ENCODE measurements around the gene TOPBP1. TPM values are rescaled to one million over a fixed set of nuclear protein-coding genes. Genes with fewer than 3 reads are reported as not detected.

The TOPBP1 gene
- total RNA-seq, 6 experiments from 2014 or later = 5.3 to 20.6 (median 8.1) TPM

DNA sequence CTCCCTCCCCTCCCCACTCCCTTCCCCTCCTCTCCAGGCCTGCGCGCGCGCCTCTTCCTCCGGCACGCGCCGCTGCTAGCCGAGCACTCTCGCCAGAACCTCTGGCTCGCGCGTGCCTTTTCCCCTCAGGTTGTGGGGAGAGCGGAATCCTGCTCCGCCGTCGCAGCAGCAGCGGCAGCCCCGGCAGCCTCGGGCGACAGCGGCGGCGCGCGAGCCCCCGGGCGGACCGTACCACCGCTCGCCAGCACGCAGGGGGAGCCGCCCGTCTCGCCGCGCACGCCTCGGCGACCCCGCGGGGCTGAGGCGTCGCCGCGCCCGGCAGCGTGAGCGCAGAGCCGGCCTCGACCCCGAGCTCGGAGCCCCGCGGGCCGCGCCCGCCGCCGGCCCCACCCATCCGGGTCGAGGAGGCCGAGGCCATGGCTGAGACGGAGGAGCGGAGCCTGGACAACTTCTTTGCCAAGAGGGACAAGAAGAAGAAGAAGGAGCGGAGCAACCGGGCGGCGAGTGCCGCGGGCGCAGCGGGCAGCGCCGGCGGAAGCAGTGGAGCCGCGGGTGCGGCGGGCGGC, 88.0 kb downstream of the TOPBP1 start, which contains the start of gene CDV3:
Gene CDV3, plus strand, starts transcription at position 58 of the 566 bp plus-strand sequence. Its CDS starts 359 bp downstream, at position 417.
- H3K27ac ChIP-seq = peak within 1 kb of the TSS; percentile 86 to 95 (median 91)
- no peaks in the 10 kb centered on the region for H3K27me3 ChIP-seq
- ATAC-seq = no peak
- DNase-seq = peak in 2 of 3 donors; percentile 64 to 72
- H3K4me1 ChIP-seq = peaks cover 0 to 35% (median 8%) of the 10 kb centered on the region in 4 donors
- intact Hi-C loops (cut with DNase I) = loop anchor here in 1 of 2 donors (10.0 kb wide), 1 partner anchor 89 kb away; no protein-coding TSS in a partner anchor
- peak; percentile 90 for TF ChIP-seq POLR2A (IDR thresholded peaks at IDR 0.05)
- TF ChIP-seq, protein P1, sequence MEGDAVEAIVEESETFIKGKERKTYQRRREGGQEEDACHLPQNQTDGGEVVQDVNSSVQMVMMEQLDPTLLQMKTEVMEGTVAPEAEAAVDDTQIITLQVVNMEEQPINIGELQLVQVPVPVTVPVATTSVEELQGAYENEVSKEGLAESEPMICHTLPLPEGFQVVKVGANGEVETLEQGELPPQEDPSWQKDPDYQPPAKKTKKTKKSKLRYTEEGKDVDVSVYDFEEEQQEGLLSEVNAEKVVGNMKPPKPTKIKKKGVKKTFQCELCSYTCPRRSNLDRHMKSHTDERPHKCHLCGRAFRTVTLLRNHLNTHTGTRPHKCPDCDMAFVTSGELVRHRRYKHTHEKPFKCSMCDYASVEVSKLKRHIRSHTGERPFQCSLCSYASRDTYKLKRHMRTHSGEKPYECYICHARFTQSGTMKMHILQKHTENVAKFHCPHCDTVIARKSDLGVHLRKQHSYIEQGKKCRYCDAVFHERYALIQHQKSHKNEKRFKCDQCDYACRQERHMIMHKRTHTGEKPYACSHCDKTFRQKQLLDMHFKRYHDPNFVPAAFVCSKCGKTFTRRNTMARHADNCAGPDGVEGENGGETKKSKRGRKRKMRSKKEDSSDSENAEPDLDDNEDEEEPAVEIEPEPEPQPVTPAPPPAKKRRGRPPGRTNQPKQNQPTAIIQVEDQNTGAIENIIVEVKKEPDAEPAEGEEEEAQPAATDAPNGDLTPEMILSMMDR (IDR thresholded peaks at IDR 0.05) = no peak
- H3K4me3 ChIP-seq = peak within 1 kb of the TSS; percentile 67 to 84 (median 72)
- no peaks in the 10 kb centered on the region for H3K9me3 ChIP-seq
- H3K36me3 ChIP-seq = peaks cover 0 to 30% (median 9%) of the 10 kb centered on the region in 4 donors
- 0% methylated on average over 13 of the region's 81 CpGs for WGBS (ENCODE audit: insufficient coverage, low coverage, low lambda C conversion rate, missing lambda C conversion rate)

DNA sequence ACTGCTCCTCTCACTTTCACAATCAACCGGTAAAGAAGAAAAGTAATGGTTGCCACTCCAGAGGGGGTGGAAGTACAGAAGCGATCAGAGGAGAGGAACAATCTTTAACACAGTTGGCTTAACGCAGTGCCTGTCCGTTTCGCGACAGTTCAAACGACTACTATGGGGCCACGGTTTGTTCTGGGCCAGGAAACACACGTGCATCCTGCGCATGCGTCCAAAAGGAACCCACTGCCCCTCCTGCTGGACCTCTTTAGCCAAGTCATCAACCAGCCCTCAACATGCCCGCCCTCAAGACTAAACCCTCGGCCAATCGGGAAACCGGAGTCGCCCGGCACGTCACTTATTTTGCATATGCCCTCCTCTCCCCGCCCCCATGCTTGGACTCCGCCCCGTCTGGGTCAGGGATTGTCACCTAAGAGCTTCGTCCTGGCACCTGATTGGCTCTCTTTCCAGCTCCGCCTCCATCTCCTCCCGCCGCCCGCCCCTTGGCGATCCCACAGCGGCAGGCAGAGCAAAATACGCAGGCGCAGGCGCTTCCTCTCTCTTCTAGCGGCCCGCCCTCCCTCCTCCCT, 88.6 kb downstream of the TOPBP1 start:
- Histone ChIP-seq H3K4me3 (peak overlapping the region; percentile 46 to 84 (median 72)), H3K4me1 (peaks cover 0 to 31% (median 8%) of the 10 kb centered on the region in 4 donors), H3K27ac (peak overlapping the region; percentile 77 to 95 (median 79)), H3K9me3 (no peaks in the 10 kb centered on the region), H3K36me3 (peaks cover 0 to 26% (median 5%) of the 10 kb centered on the region in 4 donors), H3K27me3 (no peaks in the 10 kb centered on the region)
- intact Hi-C loops (cut with DNase I) = loop anchor here in 1 of 2 donors (10.0 kb wide), 1 partner anchor 88 kb away; no protein-coding TSS in a partner anchor
- peak; percentile 62 for TF ChIP-seq POLR2A (IDR thresholded peaks at IDR 0.05)
- TF ChIP-seq, protein P1 (IDR thresholded peaks at IDR 0.05) = peak; percentile 14 to 27 (median 19)
- DNase-seq (peak; percentile 100), ATAC-seq (peak; percentile 88 to 95 (median 91))
- 0% methylated on average over 23 of the region's 33 CpGs for WGBS (ENCODE audit: insufficient coverage, low coverage, low lambda C conversion rate, missing lambda C conversion rate)

DNA sequence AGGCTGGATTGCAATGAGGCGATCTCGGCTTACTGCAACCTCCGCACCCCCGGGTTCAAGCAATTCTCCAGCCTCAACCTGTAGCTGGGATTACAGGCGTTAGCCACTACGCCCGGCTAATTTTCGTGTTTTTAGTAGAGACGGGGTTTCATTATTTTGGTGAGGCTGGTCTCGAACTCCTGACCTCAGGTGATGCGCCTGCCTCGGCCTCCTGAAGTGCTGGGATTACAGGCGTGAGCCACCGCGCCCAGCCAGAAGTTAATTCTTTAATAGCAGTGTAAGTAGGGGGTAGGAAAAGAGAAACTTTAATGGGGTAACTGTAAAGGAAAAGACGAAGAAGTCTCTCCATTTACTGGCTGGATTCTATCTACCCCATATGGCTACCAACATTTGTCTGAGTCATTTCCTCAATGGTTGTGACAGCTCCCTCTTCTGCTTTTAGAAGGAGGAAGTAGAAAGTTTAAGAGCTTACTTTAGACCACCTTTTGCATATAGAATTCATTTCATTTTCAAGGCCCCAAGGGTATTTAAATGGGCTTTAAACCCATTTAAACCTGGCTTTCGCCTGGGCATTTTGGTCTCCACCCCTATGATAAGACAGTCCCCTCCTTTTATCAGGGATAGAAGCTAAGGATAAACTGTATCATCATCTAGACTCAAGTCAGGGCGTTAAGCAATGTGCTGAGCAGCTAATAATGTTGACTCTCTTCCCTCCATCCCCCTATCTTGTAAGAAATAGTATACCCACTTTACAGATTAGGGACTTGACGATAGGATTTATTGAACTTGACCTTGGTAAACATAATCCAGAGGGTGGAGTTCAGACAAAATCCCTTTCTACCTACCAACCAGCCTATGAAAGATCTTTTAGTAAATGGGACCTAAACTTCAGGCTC, 89.3 kb downstream of the TOPBP1 start:
- Histone ChIP-seq H3K36me3 (peaks cover 0 to 19% (median 0%) of the 10 kb centered on the region in 4 donors), H3K9me3 (no peaks in the 10 kb centered on the region), H3K27me3 (no peaks in the 10 kb centered on the region), H3K4me3 (peak overlapping the region in 2 of 3 donors; percentile 14 to 31), H3K27ac (peak overlapping the region; percentile 77 to 84 (median 79)), H3K4me1 (peaks cover 0 to 23% (median 6%) of the 10 kb centered on the region in 4 donors)
- ATAC-seq = no peak
- TF ChIP-seq POLR2A (IDR thresholded peaks at IDR 0.05) = no peak
- TF ChIP-seq, protein P1 (IDR thresholded peaks at IDR 0.05) = no peak
- intact Hi-C loops (cut with DNase I) = loop anchor here in 1 of 2 donors (10.0 kb wide), 1 partner anchor 88 kb away; no protein-coding TSS in a partner anchor
- 70% methylated on average over 17 of the region's 19 CpGs for WGBS (ENCODE audit: insufficient coverage, low coverage, low lambda C conversion rate, missing lambda C conversion rate)
- no peak for DNase-seq

DNA sequence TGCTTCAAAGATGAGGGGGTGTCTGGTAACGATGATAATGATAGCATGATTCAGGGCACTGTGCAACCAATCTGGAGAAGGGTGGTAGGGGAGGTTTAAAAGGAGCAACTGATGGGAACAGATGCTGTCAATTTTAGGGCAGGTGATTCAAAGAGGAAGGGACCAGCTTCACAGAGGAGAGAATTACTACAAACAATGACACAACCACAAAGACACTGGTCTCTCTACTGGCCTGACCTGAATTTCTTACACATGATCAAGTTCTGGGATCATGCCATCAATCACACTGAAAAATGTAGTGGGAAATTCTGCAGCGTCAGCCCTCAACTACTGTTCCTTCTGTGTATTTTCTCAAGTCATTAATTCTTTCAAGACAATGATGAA, 90.8 kb downstream of the TOPBP1 start:
- Histone ChIP-seq H3K27ac (no peak overlapping the region), H3K9me3 (no peaks in the 10 kb centered on the region), H3K4me1 (peaks cover 0 to 9% (median 4%) of the 10 kb centered on the region in 4 donors), H3K27me3 (no peaks in the 10 kb centered on the region), H3K36me3 (peaks cover 0 to 6% (median 0%) of the 10 kb centered on the region in 4 donors), H3K4me3 (no peak overlapping the region)
- intact Hi-C loops (cut with DNase I) = loop anchor here in 1 of 2 donors (10.0 kb wide), 1 partner anchor 86 kb away; no protein-coding TSS in a partner anchor
- DNase-seq = no peak
- no peak for TF ChIP-seq POLR2A (IDR thresholded peaks at IDR 0.05)
- TF ChIP-seq, protein P1 (IDR thresholded peaks at IDR 0.05) = no peak
- no peak for ATAC-seq
- 59% methylated on average over 2 of the region's 2 CpGs for WGBS (ENCODE audit: insufficient coverage, low coverage, low lambda C conversion rate, missing lambda C conversion rate)
